Kidney (tissue), 14 donors: ENCODE data around the gene RPA1. TPM values are rescaled to one million over a fixed set of nuclear protein-coding genes. Genes with fewer than 3 reads are reported as not detected.

Source experiments
- DNase-seq, 5 donors: peaks; one replicate each; pipeline ENCODE4 v3.0.0-alpha.2; 2013 to 2020
- FAIRE-seq: peaks from 2 replicates; lab custom pipeline; 2012; peaks lifted over from hg19 to GRCh38; lab: Jason Lieb, UNC
- H3K27ac ChIP-seq, 2 donors: one replicate each; pipeline ENCODE4 v1.7.0; 2013; ENCODE audit warnings: low read depth in 2 of 2, low read length in 2 of 2, inconsistent platforms in 1 of 2
- H3K27me3 ChIP-seq: one replicate; pipeline ENCODE4 v1.7.1; 2013; ENCODE audit warnings: low read length, inconsistent platforms; ENCODE audit not compliant: control insufficient read depth, insufficient read depth
- H3K36me3 ChIP-seq, 3 donors: one replicate each; pipeline versions ENCODE4 v1.7.0 to v1.7.1; 2013; ENCODE audit warnings: low read length in 3 of 3, control low read depth in 1 of 3, inconsistent platforms in 1 of 3; ENCODE audit not compliant: insufficient read depth in 3 of 3, control insufficient read depth in 2 of 3
- H3K4me1 ChIP-seq, 3 donors: one replicate each; pipeline versions ENCODE4 v1.7.0 to v1.7.1; 2013; ENCODE audit warnings: low read length in 3 of 3, inconsistent platforms in 1 of 3, low read depth in 1 of 3; ENCODE audit not compliant: control insufficient read depth in 2 of 3, insufficient read depth in 2 of 3
- H3K4me3 ChIP-seq, 3 donors: one replicate each; pipeline versions ENCODE4 v1.7.0 to v1.8.1; 2013; ENCODE audit warnings: low read length in 3 of 3, control low read depth in 1 of 3, inconsistent platforms in 1 of 3
- H3K9ac ChIP-seq, 3 donors: one replicate each; pipeline versions ENCODE4 v1.7.0 to v1.7.1; 2013; ENCODE audit warnings: low read length in 3 of 3, control low read depth in 1 of 3, inconsistent platforms in 1 of 3
- H3K9me3 ChIP-seq, 3 donors: one replicate each; pipeline versions ENCODE4 v1.7.0 to v1.7.1; 2013; ENCODE audit warnings: low read length in 3 of 3, control low read depth in 1 of 3, inconsistent platforms in 1 of 3; ENCODE audit not compliant: control insufficient read depth in 2 of 3, insufficient read depth in 1 of 3
- CTCF ChIP-seq: IDR thresholded peaks from 3 replicates; pipeline ENCODE4 v1.5.1; 2012; ENCODE audit warnings: mild to moderate bottlenecking, moderate library complexity, borderline replicate concordance; ENCODE audit not compliant: insufficient read depth; ENCODE audit errors: extremely low read depth
- intact Hi-C: fragments of 100-400 bp; cut with DNase I; formaldehyde crosslinking; loops from one replicate; pipeline ENCODE4 v1.11.1; 2022
- polyA plus RNA-seq: library from polyadenylated mRNA; stranded (reverse); fragments of 350-450 nt; fragmentation: Illumina TruSeq; extraction: RNeasy Lipid Tissue Mini Kit (QIAGEN cat#74804); gene quantifications from one replicate; pipeline ENCODE4 v1.2.3, GENCODE V29; 2014; ENCODE audit warnings: low read depth, low replicate concordance; ENCODE audit not compliant: insufficient read depth
- total RNA-seq: library from RNA; stranded (reverse); fragmentation: NEBNext Ultra II Directional; extraction: Animal tissue kit (Norgen Biotek cat#: 25700); gene quantifications from one replicate; pipeline ENCODE4 v1.2.1, GENCODE V29; 2021
- donor health status: control.
- donor health status: control.
- donor health status: control.
- donor health status: control.
- donor health status: control.
- donor health status: DM: yes; HTN: yes; CAD: no.
- donor health status: Normal renal cell carcinoma (clear cell type).

Gene RPA1
- total and polyA plus RNA-seq, 2 donors from 2014 or later: 26.1 to 89.0 TPM

GRCh38 chr17:1913702-1914101 lies 83.9 kb downstream of the RPA1 start:
- Histone ChIP-seq H3K27me3 (peaks cover 9% of the 10 kb centered on the region), H3K4me3 (no peak overlapping the region), H3K9me3 (no peaks in the 10 kb centered on the region), H3K4me1 (peaks cover 0 to 5% (median 0%) of the 10 kb centered on the region in 3 donors), H3K9ac (no peak overlapping the region), H3K27ac (no peak overlapping the region), H3K36me3 (no peaks in the 10 kb centered on the region)
- no peak for TF ChIP-seq CTCF
- intact Hi-C loops: loop anchor here (5.0 kb wide), 1 partner anchor 114 kb away; the partner anchor contains the start of gene RTN4RL1
- no peak for FAIRE-seq
- DNase-seq: no peak

GRCh38 chr17:1914661-1915083 lies 84.9 kb downstream of the RPA1 start:
- no peak for TF ChIP-seq CTCF
- no peaks in the 10 kb centered on the region for H3K9me3 ChIP-seq
- H3K4me1 ChIP-seq: peaks cover 0 to 3% (median 0%) of the 10 kb centered on the region in 3 donors
- H3K27me3 ChIP-seq: peaks cover 9% of the 10 kb centered on the region
- no peak overlapping the region for H3K4me3 ChIP-seq
- no peak overlapping the region for H3K27ac ChIP-seq
- intact Hi-C loops: loop anchor here (5.0 kb wide), 1 partner anchor 113 kb away; the partner anchor contains the start of gene RTN4RL1
- FAIRE-seq (no peak), DNase-seq (peak in 4 of 5 donors; percentile 39 to 74 (median 72))
- H3K36me3 ChIP-seq: no peaks in the 10 kb centered on the region
- no peak overlapping the region for H3K9ac ChIP-seq

- DNase-seq: no peak
- TF ChIP-seq CTCF: no peak
- intact Hi-C loops: no loop called here
- Histone ChIP-seq H3K27ac (no peak overlapping the region), H3K4me3 (no peak overlapping the region), H3K27me3 (peaks cover 9% of the 10 kb centered on the region), H3K4me1 (no peaks in the 10 kb centered on the region), H3K36me3 (no peaks in the 10 kb centered on the region), H3K9me3 (no peaks in the 10 kb centered on the region), H3K9ac (no peak overlapping the region)
- FAIRE-seq: no peak
Measured at GRCh38 chr17:1915889-1916288, 86.1 kb downstream of the RPA1 start.

- Histone ChIP-seq H3K4me1 (no peaks in the 10 kb centered on the region), H3K36me3 (no peaks in the 10 kb centered on the region), H3K9ac (no peak overlapping the region), H3K4me3 (no peak overlapping the region), H3K27me3 (peaks cover 9% of the 10 kb centered on the region), H3K27ac (no peak overlapping the region), H3K9me3 (no peaks in the 10 kb centered on the region)
- no peak for FAIRE-seq
- DNase-seq: no peak
- intact Hi-C loops: no loop called here
- TF ChIP-seq CTCF: no peak
Measured at GRCh38 chr17:1916316-1916715, 86.5 kb downstream of the RPA1 start.
